GM20000 (cell line): ENCODE measurements around the gene CCDC141.

ENCODE experiments used
- DNase-seq: peaks from one replicate; pipeline ENCODE4 v3.0.0; 2012; ENCODE audit warnings: low spot score
- CTCF ChIP-seq: IDR thresholded peaks from 2 replicates; pipeline ENCODE4 v1.5.1; 2012; ENCODE audit warnings: mild to moderate bottlenecking, control low read depth; ENCODE audit errors: extremely low read depth, missing control alignments

Gene CCDC141

GRCh38 chr2:178845566-178846457, 204.1 kb downstream of the CCDC141 start:
- no peak for TF ChIP-seq CTCF
- no peak for DNase-seq

- TF ChIP-seq CTCF: no peak
- no peak for DNase-seq
Measured at GRCh38 chr2:178844701-178845100, 205.2 kb downstream of the CCDC141 start.

GRCh38 chr2:178844269-178844668, 205.7 kb downstream of the CCDC141 start:
- TF ChIP-seq CTCF: no peak
- no peak for DNase-seq

- TF ChIP-seq CTCF: no peak
Measured at GRCh38 chr2:178843697-178844096, 206.2 kb downstream of the CCDC141 start.

GRCh38 chr2:178836807-178837206, 213.1 kb downstream of the CCDC141 start:
- TF ChIP-seq CTCF: no peak
- no peak for DNase-seq

More at GRCh38 chr2:178843697-178844096, 206.2 kb downstream of the CCDC141 start:
- no peak for DNase-seq

GRCh38 chr2:178834086-178834485, 215.9 kb downstream of the CCDC141 start:
- no peak for DNase-seq
- TF ChIP-seq CTCF: no peak

- no peak for TF ChIP-seq CTCF
- no peak for DNase-seq
Measured at GRCh38 chr2:178833382-178833781, 216.6 kb downstream of the CCDC141 start.
